Amniotic stem cell (primary cell): Measurements from ENCODE around the gene ANGEL1.
A peak's percentile ranks its signal among the peaks of the same experiment; 100 is the strongest.

ENCODE experiments used
- DNase-seq: peaks from one replicate; lab custom pipeline; 2025; lab: John Stamatoyannopoulos, UW

The ANGEL1 gene

GRCh38 chr14:76763096-76764041 is 49.3 kb downstream of the ANGEL1 start:
- no peak for DNase-seq

GRCh38 chr14:76762411-76763095 is 50.1 kb downstream of the ANGEL1 start:
- DNase-seq = no peak

- DNase-seq = no peak
Observed at GRCh38 chr14:76761960-76762410, 50.7 kb downstream of the ANGEL1 start.

GRCh38 chr14:76761136-76761959 is 51.3 kb downstream of the ANGEL1 start, which contains the start of gene VASH1:
TSS of gene VASH1 (plus strand) at chr14:76761468. CDS start at chr14:76762822, 1,354 bp downstream.
- peak; percentile 17 for DNase-seq

DNA sequence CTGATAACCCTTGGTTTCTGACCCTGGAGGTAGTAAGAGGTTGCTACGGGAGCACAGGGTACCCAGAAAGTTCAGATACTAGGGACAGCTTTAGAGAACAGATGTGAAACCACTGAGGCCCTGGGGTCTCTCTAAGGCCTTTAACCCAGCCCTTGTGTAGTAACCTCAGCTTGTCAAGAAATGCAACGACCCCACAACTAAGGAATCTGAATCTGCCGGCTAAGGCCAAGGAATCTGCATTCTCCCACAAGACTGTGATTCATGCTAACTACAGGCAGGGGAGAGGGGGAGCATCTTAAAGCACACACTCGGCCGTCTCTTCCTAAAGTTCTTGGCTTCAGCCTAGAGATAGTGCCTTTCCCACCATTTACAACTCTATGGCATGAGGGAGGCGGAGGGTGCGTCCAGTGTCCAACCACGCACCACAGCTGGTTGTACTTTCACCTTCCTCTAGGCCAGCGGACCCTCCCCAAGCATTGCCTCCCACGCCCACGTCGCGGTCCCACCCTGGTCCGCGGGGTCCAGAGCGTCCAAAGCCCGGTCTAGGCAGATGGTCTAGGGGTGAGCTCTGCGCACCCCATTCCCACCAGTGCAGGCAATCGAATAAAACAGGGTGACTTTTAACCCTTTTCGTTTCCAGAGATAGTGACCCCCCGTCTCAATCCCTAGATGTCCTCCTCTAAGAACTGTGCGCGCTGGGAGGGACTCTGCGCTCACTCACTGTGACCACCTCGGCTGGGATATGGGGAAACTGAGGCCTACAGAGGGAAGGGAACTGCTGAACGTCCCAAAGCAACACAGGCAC is 52.1 kb downstream of the ANGEL1 start:
- no peak for DNase-seq

- DNase-seq = no peak
Observed at GRCh38 chr14:76759589-76759988, 53.1 kb downstream of the ANGEL1 start.

DNA sequence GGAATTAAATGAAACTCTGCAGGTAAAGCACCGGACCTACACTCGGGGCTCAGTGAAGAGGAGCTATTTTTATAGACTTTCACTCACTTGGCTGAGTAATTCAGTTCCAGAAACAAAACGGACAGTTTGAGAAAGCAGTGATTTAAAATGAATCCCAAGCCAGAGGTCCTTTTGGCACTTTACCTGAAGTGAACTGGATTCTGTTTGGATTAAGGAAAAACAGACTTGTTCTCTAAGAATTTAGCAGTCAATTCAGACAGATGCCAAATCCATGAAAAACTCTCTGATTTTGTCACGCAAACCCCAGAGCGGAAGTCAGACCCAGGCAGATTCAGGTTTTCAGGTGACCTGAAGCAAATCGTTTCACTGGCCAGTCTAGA is 56.3 kb downstream of the ANGEL1 start:
- no peak for DNase-seq

DNA sequence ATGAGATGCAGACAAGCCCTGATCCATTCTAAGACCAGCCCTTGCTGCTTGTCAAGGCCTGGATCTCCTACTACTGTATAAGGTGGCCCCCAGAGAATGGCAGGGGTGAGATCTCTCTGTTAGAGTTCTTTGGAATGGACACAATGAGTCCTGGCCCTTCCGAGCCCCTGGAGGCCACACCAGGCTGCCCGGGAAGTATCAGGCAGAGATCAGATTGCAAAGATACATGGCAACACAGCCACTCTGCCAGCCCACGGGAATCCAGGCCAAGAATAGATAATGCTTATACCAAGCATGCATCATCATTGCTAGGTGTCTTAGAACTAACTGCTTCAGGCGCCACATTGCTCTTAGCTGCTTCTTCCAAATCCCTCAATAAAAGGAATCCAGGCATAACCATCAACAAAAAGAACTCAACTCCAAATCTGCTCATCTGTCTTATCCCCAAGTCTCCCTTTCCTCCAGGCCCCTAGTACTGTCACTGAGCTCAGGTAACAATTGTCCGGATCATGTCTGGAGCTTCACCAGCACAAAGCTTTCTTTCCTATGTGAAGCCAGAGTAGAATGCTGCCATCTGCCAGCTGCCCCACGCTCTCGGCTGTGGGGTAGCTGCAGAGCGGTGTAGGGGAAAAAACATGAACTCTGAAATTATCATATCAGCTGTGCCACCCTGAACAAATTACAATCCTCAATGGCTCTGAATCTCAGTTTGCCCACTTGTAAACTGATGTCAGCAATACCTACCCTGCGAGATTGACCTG is 56.9 kb downstream of the ANGEL1 start:
- no peak for DNase-seq

GRCh38 chr14:76754586-76754985 is 58.1 kb downstream of the ANGEL1 start:
- no peak for DNase-seq

GRCh38 chr14:76753541-76754198 is 59.0 kb downstream of the ANGEL1 start:
- DNase-seq = no peak

DNA sequence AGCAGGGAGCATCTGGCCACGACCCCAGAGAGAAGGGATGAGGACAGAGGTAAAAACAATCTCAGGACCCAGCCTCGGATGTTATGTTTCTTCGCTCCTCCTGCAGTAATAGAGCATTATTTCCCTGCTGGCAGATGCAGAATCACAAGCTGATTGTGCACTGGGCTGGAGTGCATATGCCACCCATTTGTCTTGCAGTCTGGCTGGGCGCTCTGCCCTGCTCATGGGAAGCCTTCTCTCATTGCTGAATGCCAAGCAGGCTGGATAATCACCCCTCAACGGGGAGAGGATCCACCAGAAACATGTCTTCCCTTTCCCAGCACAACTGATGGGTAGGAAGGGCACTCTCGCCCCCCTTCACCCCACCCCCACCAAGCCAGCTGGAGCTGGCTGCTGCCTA is 59.9 kb downstream of the ANGEL1 start:
- no peak for DNase-seq

DNA sequence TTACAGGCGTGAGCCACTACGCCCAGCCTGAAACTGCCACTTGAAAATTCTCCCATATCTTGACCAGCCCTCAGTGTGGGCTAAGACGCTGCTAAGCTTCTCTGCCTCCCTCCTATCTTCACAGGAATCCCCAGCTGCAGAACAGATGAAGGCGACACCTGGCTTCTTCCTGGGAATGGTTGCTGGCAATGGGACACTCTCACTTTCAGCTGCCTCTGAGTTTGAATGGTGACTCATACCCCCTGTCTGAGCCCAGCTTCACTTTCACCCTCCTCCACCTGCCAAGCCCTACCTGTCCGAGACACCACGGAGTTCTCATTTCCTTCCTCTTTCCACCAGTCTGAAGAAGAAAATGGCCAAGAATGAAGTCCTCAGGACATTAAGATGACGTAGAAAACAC is 69.7 kb downstream of the ANGEL1 start:
- no peak for DNase-seq

DNA sequence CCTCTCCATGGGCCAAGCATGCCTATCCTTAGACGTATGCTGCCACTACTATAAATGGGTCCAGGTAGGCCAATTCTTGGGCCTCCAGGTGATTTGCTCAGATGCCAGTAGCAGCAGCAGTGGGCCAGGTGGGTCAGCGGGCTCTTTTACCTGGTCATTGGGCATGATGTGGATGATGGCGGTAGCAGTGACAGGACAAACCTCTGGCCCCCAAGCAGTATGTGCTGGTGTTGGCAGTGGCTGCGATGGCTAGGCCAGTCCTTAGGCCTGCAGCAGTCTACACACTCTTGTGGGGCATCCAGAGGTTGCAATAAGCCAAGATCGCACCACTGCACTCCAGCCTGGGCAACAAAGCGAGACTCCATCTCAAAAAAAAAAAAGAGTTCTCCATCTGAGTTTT is 70.5 kb downstream of the ANGEL1 start:
- no peak for DNase-seq

DNA sequence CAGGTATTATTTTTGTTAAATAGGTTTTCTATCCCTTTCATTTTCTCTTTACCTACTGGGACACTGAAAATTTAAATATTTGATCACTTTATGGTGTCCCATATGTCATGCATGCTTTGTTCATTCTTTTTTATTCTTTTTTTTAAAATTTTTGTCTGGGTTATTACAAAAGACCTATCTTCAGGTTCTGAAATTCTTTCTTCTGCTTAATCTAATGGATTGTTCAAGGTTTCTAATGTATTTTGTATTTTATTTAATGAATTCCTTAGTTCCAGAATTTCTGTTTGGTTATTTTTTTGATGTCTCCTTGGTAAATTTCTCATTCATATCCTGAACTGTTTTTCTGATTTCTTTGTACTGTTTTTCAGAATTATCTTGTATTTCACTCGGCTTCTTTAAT is 71.6 kb downstream of the ANGEL1 start:
- DNase-seq = no peak
